Liver (tissue), 9 donors: Measurements from ENCODE around the gene PRSS1. TPM values are rescaled to one million over a fixed set of nuclear protein-coding genes. Genes with fewer than 3 reads are reported as not detected.

Experiments
- DNase-seq: peaks from one replicate; pipeline ENCODE4 v3.0.0-alpha.2; 2017; ENCODE audit warnings: low spot score
- H3K27ac ChIP-seq, 2 donors: one replicate each; pipeline ENCODE4 v1.7.0; 2013; ENCODE audit warnings: inconsistent platforms in 2 of 2, low read length in 2 of 2, control low read depth in 1 of 2, low read depth in 1 of 2, mild to moderate bottlenecking in 1 of 2
- H3K27me3 ChIP-seq, 4 donors: one replicate each; pipeline versions ENCODE4 v1.6.1 to v1.7.0; 2013; ENCODE audit warnings: low read length in 3 of 4, inconsistent platforms in 1 of 4, mild to moderate bottlenecking in 1 of 4, moderate library complexity in 1 of 4; ENCODE audit not compliant: control insufficient read depth in 4 of 4, insufficient read depth in 4 of 4
- H3K36me3 ChIP-seq, 4 donors: one replicate each; pipeline versions ENCODE4 v1.6.1 to v1.7.0; 2013; ENCODE audit warnings: low read length in 3 of 4, mild to moderate bottlenecking in 3 of 4, low read depth in 1 of 4, moderate library complexity in 1 of 4; ENCODE audit not compliant: control insufficient read depth in 4 of 4, insufficient read depth in 3 of 4
- H3K4me1 ChIP-seq, 4 donors: one replicate each; pipeline versions ENCODE4 v1.6.1 to v1.7.0; 2013; ENCODE audit warnings: low read length in 3 of 4, mild to moderate bottlenecking in 3 of 4, moderate library complexity in 1 of 4; ENCODE audit not compliant: control insufficient read depth in 4 of 4, insufficient read depth in 4 of 4
- H3K4me3 ChIP-seq, 3 donors: one replicate each; pipeline versions ENCODE4 v1.6.1 to v1.7.0; 2013; ENCODE audit warnings: low read length in 3 of 3, control low read depth in 1 of 3, low read depth in 1 of 3, mild to moderate bottlenecking in 1 of 3
- H3K9ac ChIP-seq, 2 donors: one replicate each; pipeline ENCODE4 v1.7.0; 2013; ENCODE audit warnings: low read length in 2 of 2, mild to moderate bottlenecking in 2 of 2, moderate library complexity in 2 of 2, control low read depth in 1 of 2, low read depth in 1 of 2
- H3K9me3 ChIP-seq, 4 donors: one replicate each; pipeline versions ENCODE4 v1.6.1 to v1.7.0; 2013; ENCODE audit warnings: low read length in 3 of 4; ENCODE audit not compliant: control insufficient read depth in 4 of 4
- CTCF ChIP-seq: fragments of 150-350 bp; IDR thresholded peaks from 2 replicates; pipeline ENCODE4 v1.5.1; 2017; ENCODE audit warnings: improper control_type of control experiment, low read depth, low read length; ENCODE audit not compliant: missing input control
- FOXA1 ChIP-seq: IDR thresholded peaks from 2 replicates; pipeline ENCODE4 v1.6.1; 2016; ENCODE audit warnings: antibody characterized with exemption
- FOXA2 ChIP-seq: IDR thresholded peaks from 2 replicates; pipeline ENCODE4 v1.6.1; 2016; ENCODE audit warnings: antibody characterized with exemption
- GABPA ChIP-seq, 2 donors: IDR thresholded peaks in 1 of 2; conservative IDR thresholded peaks in 1 of 2; 2 replicates each; pipeline ENCODE4 v1.6.1; 2016; ENCODE audit warnings: antibody characterized with exemption in 2 of 2, mild to moderate bottlenecking in 1 of 2, moderate library complexity in 1 of 2
- HNF4A ChIP-seq, 2 donors: conservative IDR thresholded peaks; 2 replicates each; pipeline ENCODE4 v1.6.1; 2016; ENCODE audit warnings: antibody characterized with exemption in 2 of 2, mild to moderate bottlenecking in 2 of 2
- HNF4G ChIP-seq: IDR thresholded peaks from 2 replicates; pipeline ENCODE4 v1.6.1; 2016; ENCODE audit warnings: antibody characterized with exemption
- JUND ChIP-seq, 2 donors: IDR thresholded peaks; 2 replicates each; pipeline ENCODE4 v1.6.1; 2016; ENCODE audit warnings: antibody characterized with exemption in 2 of 2
- NR2F2 ChIP-seq: IDR thresholded peaks from 2 replicates; pipeline ENCODE4 v1.6.1; 2016; ENCODE audit warnings: antibody characterized with exemption
- RAD21 ChIP-seq, 2 donors: IDR thresholded peaks; 2 replicates each; pipeline ENCODE4 v1.6.1; 2016; ENCODE audit warnings: antibody characterized with exemption in 2 of 2, mild to moderate bottlenecking in 2 of 2
- RXRA ChIP-seq, 2 donors: IDR thresholded peaks; 2 replicates each; pipeline ENCODE4 v1.6.1; 2017 to 2018; ENCODE audit warnings: antibody characterized with exemption in 2 of 2, mild to moderate bottlenecking in 1 of 2
- SP1 ChIP-seq: IDR thresholded peaks from 2 replicates; pipeline ENCODE4 v1.6.1; 2018; ENCODE audit warnings: antibody characterized with exemption, mild to moderate bottlenecking
- TAF1 ChIP-seq: conservative IDR thresholded peaks from 2 replicates; pipeline ENCODE4 v1.6.1; 2016; ENCODE audit warnings: antibody characterized with exemption, mild to moderate bottlenecking
- YY1 ChIP-seq: IDR thresholded peaks from 2 replicates; pipeline ENCODE4 v1.6.1; 2016; ENCODE audit warnings: antibody characterized with exemption, mild to moderate bottlenecking
- WGBS: extraction: QIAGEN DNeasy Blood & Tissue Kit; methylation state at CpG from one replicate; pipeline ENCODE4 v1.1.7; 2013; 5-methylcytosine and 5-hydroxymethylcytosine counted together
- polyA plus RNA-seq, 2 donors: library from polyadenylated mRNA; stranded (reverse) in 1 of 2; unstranded in 1 of 2; fragments of 200-250 nt in 1 of 2; fragments of >200 nt in 1 of 2; fragmentation: Nextera tagmentation in 1 of 2; extraction: Ambion mirVana in 1 of 2; gene quantifications; one replicate each; pipeline versions ENCODE4 v1.2.1 to v1.2.3, GENCODE V29; 2013 to 2015
- total RNA-seq, 2 donors: library from RNA; depleted of rRNA; stranded (reverse); fragments of >200 nt; gene quantifications; one replicate each; pipeline ENCODE4 v1.2.3, GENCODE V29; 2014
- TF ChIP-seq, protein P1 (sequence below): IDR thresholded peaks from 2 replicates; pipeline ENCODE4 v1.6.1; 2016; ENCODE audit warnings: antibody characterized with exemption
- TF ChIP-seq, protein P2 (sequence below): IDR thresholded peaks from 2 replicates; pipeline ENCODE4 v1.6.1; 2016; ENCODE audit warnings: antibody characterized with exemption, mild to moderate bottlenecking
- donor health status: healthy.
- donor health status: healthy.
- donor health status: healthy.
- donor health status: healthy.
- donor health status: healthy.

Gene PRSS1
- total and polyA plus RNA-seq, 4 donors: not detected

- no peak for DNase-seq
- Histone ChIP-seq H3K27me3 (peaks cover 0 to 2% (median 0%) of the 10 kb centered on the region in 4 donors), H3K9ac (no peak overlapping the region), H3K27ac (no peak overlapping the region), H3K36me3 (no peaks in the 10 kb centered on the region), H3K4me1 (no peaks in the 10 kb centered on the region), H3K9me3 (no peaks in the 10 kb centered on the region), H3K4me3 (no peak overlapping the region)
- TF ChIP-seq, protein P1, sequence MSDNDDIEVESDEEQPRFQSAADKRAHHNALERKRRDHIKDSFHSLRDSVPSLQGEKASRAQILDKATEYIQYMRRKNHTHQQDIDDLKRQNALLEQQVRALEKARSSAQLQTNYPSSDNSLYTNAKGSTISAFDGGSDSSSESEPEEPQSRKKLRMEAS: no peak
- TF ChIP-seq RXRA (IDR thresholded peaks at IDR 0.05) (no peak), SP1 (no peak), GABPA (IDR thresholded peaks at IDR 0.05 in 1 of 2, conservative IDR thresholded peaks at IDR 0.05 in 1 of 2) (no peak), NR2F2 (no peak), FOXA2 (no peak), YY1 (no peak), HNF4A (conservative IDR thresholded peaks at IDR 0.05) (no peak), FOXA1 (no peak), RAD21 (IDR thresholded peaks at IDR 0.05) (no peak), CTCF (no peak), HNF4G (no peak), TAF1 (no peak)
- TF ChIP-seq, protein P2, sequence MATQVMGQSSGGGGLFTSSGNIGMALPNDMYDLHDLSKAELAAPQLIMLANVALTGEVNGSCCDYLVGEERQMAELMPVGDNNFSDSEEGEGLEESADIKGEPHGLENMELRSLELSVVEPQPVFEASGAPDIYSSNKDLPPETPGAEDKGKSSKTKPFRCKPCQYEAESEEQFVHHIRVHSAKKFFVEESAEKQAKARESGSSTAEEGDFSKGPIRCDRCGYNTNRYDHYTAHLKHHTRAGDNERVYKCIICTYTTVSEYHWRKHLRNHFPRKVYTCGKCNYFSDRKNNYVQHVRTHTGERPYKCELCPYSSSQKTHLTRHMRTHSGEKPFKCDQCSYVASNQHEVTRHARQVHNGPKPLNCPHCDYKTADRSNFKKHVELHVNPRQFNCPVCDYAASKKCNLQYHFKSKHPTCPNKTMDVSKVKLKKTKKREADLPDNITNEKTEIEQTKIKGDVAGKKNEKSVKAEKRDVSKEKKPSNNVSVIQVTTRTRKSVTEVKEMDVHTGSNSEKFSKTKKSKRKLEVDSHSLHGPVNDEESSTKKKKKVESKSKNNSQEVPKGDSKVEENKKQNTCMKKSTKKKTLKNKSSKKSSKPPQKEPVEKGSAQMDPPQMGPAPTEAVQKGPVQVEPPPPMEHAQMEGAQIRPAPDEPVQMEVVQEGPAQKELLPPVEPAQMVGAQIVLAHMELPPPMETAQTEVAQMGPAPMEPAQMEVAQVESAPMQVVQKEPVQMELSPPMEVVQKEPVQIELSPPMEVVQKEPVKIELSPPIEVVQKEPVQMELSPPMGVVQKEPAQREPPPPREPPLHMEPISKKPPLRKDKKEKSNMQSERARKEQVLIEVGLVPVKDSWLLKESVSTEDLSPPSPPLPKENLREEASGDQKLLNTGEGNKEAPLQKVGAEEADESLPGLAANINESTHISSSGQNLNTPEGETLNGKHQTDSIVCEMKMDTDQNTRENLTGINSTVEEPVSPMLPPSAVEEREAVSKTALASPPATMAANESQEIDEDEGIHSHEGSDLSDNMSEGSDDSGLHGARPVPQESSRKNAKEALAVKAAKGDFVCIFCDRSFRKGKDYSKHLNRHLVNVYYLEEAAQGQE: no peak
- WGBS: 63% methylated on average over 2 of the region's 2 CpGs
Measured at GRCh38 chr7:142714375-142714774, 34.9 kb upstream of the PRSS1 start.

- Histone ChIP-seq H3K36me3 (no peaks in the 10 kb centered on the region), H3K27ac (no peak overlapping the region), H3K27me3 (peaks cover 0 to 5% (median 0%) of the 10 kb centered on the region in 4 donors), H3K9ac (no peak overlapping the region), H3K4me3 (no peak overlapping the region), H3K4me1 (no peaks in the 10 kb centered on the region), H3K9me3 (no peaks in the 10 kb centered on the region)
- WGBS: 73% methylated on average over 2 of the region's 2 CpGs
- TF ChIP-seq RAD21 (IDR thresholded peaks at IDR 0.05) (no peak), JUND (IDR thresholded peaks at IDR 0.05) (no peak), CTCF (no peak), GABPA (IDR thresholded peaks at IDR 0.05 in 1 of 2, conservative IDR thresholded peaks at IDR 0.05 in 1 of 2) (no peak), HNF4G (no peak)
- TF ChIP-seq, protein P2: no peak
- DNase-seq: no peak
Measured at GRCh38 chr7:142716596-142716995, 32.7 kb upstream of the PRSS1 start.
